Pulmonary artery endothelial cell (primary cell): ENCODE data around the gene TAGLN2. TPM values are rescaled to one million over a fixed set of nuclear protein-coding genes. Genes with fewer than 3 reads are reported as not detected.

Experiments used
- DNase-seq: peaks from one replicate; pipeline ENCODE4 v3.0.0-alpha.2; 2011; ENCODE audit warnings: low read depth, low spot score
- total RNA-seq: library from RNA; depleted of rRNA; stranded (reverse); fragments of >200 nt; gene quantifications from 2 replicates; pipeline ENCODE4 v1.2.3, GENCODE V29; 2014

TAGLN2 gene
- 487 and 627 TPM in 2 replicates for total RNA-seq

- peak; percentile 72 for DNase-seq
Measured at GRCh38 chr1:159924791-159925718, at the start of gene TAGLN2. TAGLN2 (minus strand) TSS chr1:159925507; CDS start chr1:159920509, 4,998 bp downstream.

- DNase-seq, result no peak
Measured at GRCh38 chr1:159974350-159974965, 49.2 kb upstream of the TAGLN2 start.

- no peak for DNase-seq
Measured at GRCh38 chr1:159973350-159973940, 48.1 kb upstream of the TAGLN2 start.

GRCh38 chr1:159972443-159973205, 47.3 kb upstream of the TAGLN2 start:
- DNase-seq, result no peak

- no peak for DNase-seq
Measured at GRCh38 chr1:159970932-159971342, 45.6 kb upstream of the TAGLN2 start.

- DNase-seq, result no peak
Measured at GRCh38 chr1:159968901-159969300, 43.6 kb upstream of the TAGLN2 start.

- no peak for DNase-seq
Measured at GRCh38 chr1:159965263-159965662, 40.0 kb upstream of the TAGLN2 start.

GRCh38 chr1:159964144-159964543, 38.8 kb upstream of the TAGLN2 start:
- no peak for DNase-seq

- DNase-seq, result no peak
Measured at GRCh38 chr1:159962176-159962575, 36.9 kb upstream of the TAGLN2 start.

GRCh38 chr1:159961636-159962035, 36.3 kb upstream of the TAGLN2 start:
- DNase-seq, result no peak

GRCh38 chr1:159960721-159961381, 35.5 kb upstream of the TAGLN2 start:
- DNase-seq, result no peak

- DNase-seq, result no peak
Measured at GRCh38 chr1:159959451-159959850, 34.1 kb upstream of the TAGLN2 start.

GRCh38 chr1:159958719-159959380, 33.5 kb upstream of the TAGLN2 start:
- no peak for DNase-seq

- DNase-seq, result no peak
Measured at GRCh38 chr1:159957824-159958268, 32.5 kb upstream of the TAGLN2 start.

- DNase-seq, result no peak
Measured at GRCh38 chr1:159955456-159955855, 30.1 kb upstream of the TAGLN2 start.

GRCh38 chr1:159953536-159954515, 28.5 kb upstream of the TAGLN2 start, which contains the start of gene SLAMF9:
SLAMF9 (minus strand) TSS chr1:159954237; CDS start chr1:159954137, 100 bp downstream.
- DNase-seq, result no peak

GRCh38 chr1:159952932-159953331, 27.6 kb upstream of the TAGLN2 start:
- DNase-seq, result no peak

GRCh38 chr1:159951551-159951950, 26.2 kb upstream of the TAGLN2 start:
- DNase-seq, result no peak

- DNase-seq, result no peak
Measured at GRCh38 chr1:159951016-159951415, 25.7 kb upstream of the TAGLN2 start.
